HG03135 (cell line): ENCODE results near the gene EPAS1.

Experiments
- ATAC-seq: cut with Tn5 transposase; IDR thresholded peaks from one replicate; pipeline ENCODE4 v1.9.1; 2021; ENCODE audit warnings: mild to moderate bottlenecking, moderate library complexity; ENCODE audit not compliant: unreplicated experiment

EPAS1 gene

GRCh38 chr2:46300406-46300832 is 3.2 kb downstream of the EPAS1 start:
- ATAC-seq = no peak

- no peak for ATAC-seq
These were observed 4.9 kb downstream of the EPAS1 start for GRCh38 chr2:46302005-46302695.

- ATAC-seq = no peak
These were observed 6.0 kb downstream of the EPAS1 start for GRCh38 chr2:46303233-46303632.

GRCh38 chr2:46303822-46304221 is 6.6 kb downstream of the EPAS1 start:
- no peak for ATAC-seq

- ATAC-seq = no peak
These were observed 7.4 kb downstream of the EPAS1 start for GRCh38 chr2:46304635-46305034.

- ATAC-seq = no peak
These were observed 8.0 kb downstream of the EPAS1 start for GRCh38 chr2:46305187-46305586.

- no peak for ATAC-seq
These were observed 8.6 kb downstream of the EPAS1 start for GRCh38 chr2:46305767-46306166.

- ATAC-seq = no peak
These were observed 9.1 kb downstream of the EPAS1 start for GRCh38 chr2:46306330-46306751.

GRCh38 chr2:46306988-46307655 is 9.9 kb downstream of the EPAS1 start:
- no peak for ATAC-seq

GRCh38 chr2:46308081-46308480 is 10.9 kb downstream of the EPAS1 start:
- no peak for ATAC-seq

- no peak for ATAC-seq
These were observed 11.4 kb downstream of the EPAS1 start for GRCh38 chr2:46308629-46309028.

- ATAC-seq = no peak
These were observed 12.1 kb downstream of the EPAS1 start for GRCh38 chr2:46309052-46309953.

- ATAC-seq = no peak
These were observed 13.2 kb downstream of the EPAS1 start for GRCh38 chr2:46310446-46310845.

GRCh38 chr2:46311651-46312223 is 14.5 kb downstream of the EPAS1 start:
- no peak for ATAC-seq

- no peak for ATAC-seq
These were observed 15.9 kb downstream of the EPAS1 start for GRCh38 chr2:46313063-46313462.

GRCh38 chr2:46314065-46314835 is 17.0 kb downstream of the EPAS1 start:
- ATAC-seq = no peak

- no peak for ATAC-seq
These were observed 18.1 kb downstream of the EPAS1 start for GRCh38 chr2:46315103-46315890.

GRCh38 chr2:46317094-46317486 is 19.9 kb downstream of the EPAS1 start:
- ATAC-seq = no peak

- ATAC-seq = no peak
These were observed 21.6 kb downstream of the EPAS1 start for GRCh38 chr2:46318579-46319460.
